Transverse colon (tissue), 3 donors: ENCODE measurements around the gene DHDH.

Source experiments
- EP300 ChIP-seq: sonication (generic); formaldehyde crosslinking; IDR thresholded peaks from one replicate; pipeline ENCODE4 v1.6.1; 2017; ENCODE audit warnings: antibody characterized with exemption, low read depth
- POLR2A ChIP-seq: fragments of 450-650 bp; IDR thresholded peaks from one replicate; pipeline ENCODE4 v1.6.1; 2016; ENCODE audit warnings: antibody characterized with exemption, mild to moderate bottlenecking, moderate library complexity
- TF ChIP-seq, protein P1 (sequence below), 5 experiments: fragments of 200-600 bp in 3 of 5; fragments of 450-650 bp in 2 of 5; sonication (generic) in 3 of 5; IDR thresholded peaks; 1 replicate in 2 of 5; 2 replicates in 3 of 5; pipeline ENCODE4 v1.5.1; 2016 to 2017; ENCODE audit warnings: antibody characterized with exemption in 5 of 5, inconsistent platforms in 3 of 5, mild to moderate bottlenecking in 2 of 5, moderate library complexity in 1 of 5

GRCh38 chr19:48918071-48918470 lies 15.4 kb upstream of the DHDH start:
- no peak for TF ChIP-seq POLR2A
- TF ChIP-seq, protein P1, sequence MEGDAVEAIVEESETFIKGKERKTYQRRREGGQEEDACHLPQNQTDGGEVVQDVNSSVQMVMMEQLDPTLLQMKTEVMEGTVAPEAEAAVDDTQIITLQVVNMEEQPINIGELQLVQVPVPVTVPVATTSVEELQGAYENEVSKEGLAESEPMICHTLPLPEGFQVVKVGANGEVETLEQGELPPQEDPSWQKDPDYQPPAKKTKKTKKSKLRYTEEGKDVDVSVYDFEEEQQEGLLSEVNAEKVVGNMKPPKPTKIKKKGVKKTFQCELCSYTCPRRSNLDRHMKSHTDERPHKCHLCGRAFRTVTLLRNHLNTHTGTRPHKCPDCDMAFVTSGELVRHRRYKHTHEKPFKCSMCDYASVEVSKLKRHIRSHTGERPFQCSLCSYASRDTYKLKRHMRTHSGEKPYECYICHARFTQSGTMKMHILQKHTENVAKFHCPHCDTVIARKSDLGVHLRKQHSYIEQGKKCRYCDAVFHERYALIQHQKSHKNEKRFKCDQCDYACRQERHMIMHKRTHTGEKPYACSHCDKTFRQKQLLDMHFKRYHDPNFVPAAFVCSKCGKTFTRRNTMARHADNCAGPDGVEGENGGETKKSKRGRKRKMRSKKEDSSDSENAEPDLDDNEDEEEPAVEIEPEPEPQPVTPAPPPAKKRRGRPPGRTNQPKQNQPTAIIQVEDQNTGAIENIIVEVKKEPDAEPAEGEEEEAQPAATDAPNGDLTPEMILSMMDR (IDR thresholded peaks at IDR 0.05): no peak
- no peak for TF ChIP-seq EP300
